GM12878 (cell line): Measurements from ENCODE around the gene NDNF. TPM values are rescaled to one million over a fixed set of nuclear protein-coding genes. Genes with fewer than 3 reads are reported as not detected.

ENCODE experiments used
- ASH2L ChIP-seq: fragments of 300-600, 200-600 bp; sonication (generic); IDR thresholded peaks from 2 replicates; pipeline ENCODE4 v1.6.1; 2017; ENCODE audit warnings: low read depth, mild to moderate bottlenecking, borderline replicate concordance
- BCL3 ChIP-seq: IDR thresholded peaks from 2 replicates; pipeline ENCODE4 v1.6.1; 2011; ENCODE audit warnings: borderline replicate concordance, low read depth, mild to moderate bottlenecking, moderate library complexity, low read length; ENCODE audit not compliant: insufficient read depth, poor library complexity, severe bottlenecking
- FOXM1 ChIP-seq: IDR thresholded peaks from 2 replicates; pipeline ENCODE4 v1.6.1; 2012; ENCODE audit warnings: low read depth, mild to moderate bottlenecking, inconsistent platforms, low read length, moderate library complexity
- HDAC6 ChIP-seq: fragments of 200-600 bp; sonication (generic); IDR thresholded peaks from one replicate; pipeline ENCODE4 v1.8.0; 2017; ENCODE audit warnings: antibody characterized with exemption; ENCODE audit not compliant: unreplicated experiment
- IRF5 ChIP-seq: fragments of 450-650 bp; IDR thresholded peaks from 2 replicates; pipeline ENCODE4 v1.6.1; 2017; ENCODE audit warnings: borderline replicate concordance
- NFIC ChIP-seq: IDR thresholded peaks from 2 replicates; pipeline ENCODE4 v1.6.1; 2012; ENCODE audit warnings: low read depth, mild to moderate bottlenecking, inconsistent platforms, low read length, moderate library complexity
- NR2C2 ChIP-seq: IDR thresholded peaks from 2 replicates; pipeline ENCODE4 v1.6.1; 2011; ENCODE audit warnings: borderline replicate concordance, low read depth; ENCODE audit not compliant: control insufficient read depth, insufficient read length
- NR2F1 ChIP-seq: fragments of 450-650 bp; conservative IDR thresholded peaks from 2 replicates; pipeline ENCODE4 v1.6.1; 2017; ENCODE audit warnings: mild to moderate bottlenecking
- PRDM15 ChIP-seq: fragments of 450-650 bp; formaldehyde crosslinking; IDR thresholded peaks from 2 replicates; pipeline ENCODE4 v1.4.0; 2020; ENCODE audit warnings: mild to moderate bottlenecking, moderate library complexity
- SMC3 ChIP-seq: IDR thresholded peaks from 2 replicates; pipeline ENCODE4 v1.6.1; 2011; ENCODE audit warnings: low read length, improper control_type of control experiment, borderline replicate concordance
- ZBED1 ChIP-seq: IDR thresholded peaks from 2 replicates; pipeline ENCODE4 v1.6.1; 2016; ENCODE audit warnings: borderline replicate concordance
- ZZZ3 ChIP-seq: IDR thresholded peaks from 2 replicates; pipeline ENCODE4 v1.6.1; 2011; ENCODE audit warnings: low read depth; ENCODE audit not compliant: control insufficient read depth, insufficient read length
- polyA plus RNA-seq, 11 experiments: library from polyadenylated mRNA; depleted of rRNA in 4 of 11; unstranded in 6 of 11; stranded (reverse) in 5 of 11; fragments of >200 nt; fragmentation: Nextera tagmentation in 4 of 11; fragmentation: Illumina TruSeq in 1 of 11; extraction: Ambion mirVana in 4 of 11; extraction: Trizol in 1 of 11; gene quantifications; 1 replicate in 1 of 11; 2 replicates in 10 of 11; pipeline versions ENCODE4 v1.2.1 to v1.2.3, GENCODE V29; 2011 to 2016; ENCODE audit warnings: inconsistent platforms in 2 of 11, missing spikeins in 2 of 11, low read depth in 1 of 11
- total RNA-seq, 4 experiments: library from RNA; depleted of rRNA in 3 of 4; stranded (reverse); fragments of >200 nt in 3 of 4; fragmentation: Illumina TruSeq in 1 of 4; extraction: Trizol in 1 of 4; gene quantifications; 2 replicates each; pipeline versions ENCODE4 v1.2.1 to v1.2.3, GENCODE V29; 2013 to 2021
- TF ChIP-seq, protein P1 (sequence below): IDR thresholded peaks from 2 replicates; pipeline ENCODE4 v1.6.1; 2012; ENCODE audit warnings: low read depth, low read length, improper control_type of control experiment
- TF ChIP-seq, protein P2 (sequence below): fragments of 450-650 bp; IDR thresholded peaks from 2 replicates; pipeline ENCODE4 v1.6.1; 2017; ENCODE audit warnings: antibody characterized with exemption, mild to moderate bottlenecking, moderate library complexity

The NDNF gene
- total and polyA plus RNA-seq, 10 of the 15 experiments (the other 5 are each of a cell fraction or from before 2014, with no cell fraction given), result 0.26 TPM; not detected in 9

DNA sequence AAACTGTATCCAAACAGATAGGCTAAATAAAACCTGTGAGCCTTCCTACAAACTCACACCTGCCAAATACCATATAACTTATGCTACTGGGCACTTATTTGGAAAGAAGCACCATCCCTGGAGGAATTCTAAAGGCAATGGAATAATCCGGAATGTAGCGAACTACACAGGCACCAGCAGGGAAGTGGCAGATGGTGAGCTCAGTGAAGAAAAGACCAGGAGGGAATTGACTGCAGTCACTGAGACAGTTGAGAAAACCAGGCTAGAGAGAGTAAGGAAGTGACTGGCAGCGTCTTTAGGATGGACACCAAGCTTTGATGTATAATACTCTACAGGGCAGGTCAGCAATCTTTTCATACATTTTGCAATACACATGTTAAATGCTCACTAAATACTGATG, 16.3 kb downstream of the NDNF start (continued):
- TF ChIP-seq ASH2L, result no peak
- TF ChIP-seq HDAC6, result no peak
- TF ChIP-seq, protein P1, sequence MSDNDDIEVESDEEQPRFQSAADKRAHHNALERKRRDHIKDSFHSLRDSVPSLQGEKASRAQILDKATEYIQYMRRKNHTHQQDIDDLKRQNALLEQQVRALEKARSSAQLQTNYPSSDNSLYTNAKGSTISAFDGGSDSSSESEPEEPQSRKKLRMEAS, result no peak
- no peak for TF ChIP-seq ZZZ3
- TF ChIP-seq PRDM15 (CRISPR knock-in tag), result no peak
- no peak for TF ChIP-seq SMC3
- TF ChIP-seq BCL3, result no peak
- no peak for TF ChIP-seq NR2F1
- no peak for TF ChIP-seq NR2C2
- no peak for TF ChIP-seq IRF5
- TF ChIP-seq ZBED1, result no peak
- TF ChIP-seq, protein P2, sequence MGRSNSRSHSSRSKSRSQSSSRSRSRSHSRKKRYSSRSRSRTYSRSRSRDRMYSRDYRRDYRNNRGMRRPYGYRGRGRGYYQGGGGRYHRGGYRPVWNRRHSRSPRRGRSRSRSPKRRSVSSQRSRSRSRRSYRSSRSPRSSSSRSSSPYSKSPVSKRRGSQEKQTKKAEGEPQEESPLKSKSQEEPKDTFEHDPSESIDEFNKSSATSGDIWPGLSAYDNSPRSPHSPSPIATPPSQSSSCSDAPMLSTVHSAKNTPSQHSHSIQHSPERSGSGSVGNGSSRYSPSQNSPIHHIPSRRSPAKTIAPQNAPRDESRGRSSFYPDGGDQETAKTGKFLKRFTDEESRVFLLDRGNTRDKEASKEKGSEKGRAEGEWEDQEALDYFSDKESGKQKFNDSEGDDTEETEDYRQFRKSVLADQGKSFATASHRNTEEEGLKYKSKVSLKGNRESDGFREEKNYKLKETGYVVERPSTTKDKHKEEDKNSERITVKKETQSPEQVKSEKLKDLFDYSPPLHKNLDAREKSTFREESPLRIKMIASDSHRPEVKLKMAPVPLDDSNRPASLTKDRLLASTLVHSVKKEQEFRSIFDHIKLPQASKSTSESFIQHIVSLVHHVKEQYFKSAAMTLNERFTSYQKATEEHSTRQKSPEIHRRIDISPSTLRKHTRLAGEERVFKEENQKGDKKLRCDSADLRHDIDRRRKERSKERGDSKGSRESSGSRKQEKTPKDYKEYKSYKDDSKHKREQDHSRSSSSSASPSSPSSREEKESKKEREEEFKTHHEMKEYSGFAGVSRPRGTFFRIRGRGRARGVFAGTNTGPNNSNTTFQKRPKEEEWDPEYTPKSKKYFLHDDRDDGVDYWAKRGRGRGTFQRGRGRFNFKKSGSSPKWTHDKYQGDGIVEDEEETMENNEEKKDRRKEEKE, result no peak
- no peak for TF ChIP-seq FOXM1
- TF ChIP-seq NFIC, result no peak
